HL-60/S4 (cell line): ENCODE results near the gene COIL.
"Not testable (repeated sequence)": the region's sequence is repeated elsewhere in the genome, so short reads cannot be mapped to it uniquely, and the experiment has no call there.

ENCODE experiments used
- in situ Hi-C: fragments of 300-500 bp; cut with MboI; formaldehyde crosslinking; loops from 2 replicates; pipeline ENCODE4 v1.14.3; 2022; ENCODE audit warnings: low sequenced_read_pairs

The COIL gene, protein sequence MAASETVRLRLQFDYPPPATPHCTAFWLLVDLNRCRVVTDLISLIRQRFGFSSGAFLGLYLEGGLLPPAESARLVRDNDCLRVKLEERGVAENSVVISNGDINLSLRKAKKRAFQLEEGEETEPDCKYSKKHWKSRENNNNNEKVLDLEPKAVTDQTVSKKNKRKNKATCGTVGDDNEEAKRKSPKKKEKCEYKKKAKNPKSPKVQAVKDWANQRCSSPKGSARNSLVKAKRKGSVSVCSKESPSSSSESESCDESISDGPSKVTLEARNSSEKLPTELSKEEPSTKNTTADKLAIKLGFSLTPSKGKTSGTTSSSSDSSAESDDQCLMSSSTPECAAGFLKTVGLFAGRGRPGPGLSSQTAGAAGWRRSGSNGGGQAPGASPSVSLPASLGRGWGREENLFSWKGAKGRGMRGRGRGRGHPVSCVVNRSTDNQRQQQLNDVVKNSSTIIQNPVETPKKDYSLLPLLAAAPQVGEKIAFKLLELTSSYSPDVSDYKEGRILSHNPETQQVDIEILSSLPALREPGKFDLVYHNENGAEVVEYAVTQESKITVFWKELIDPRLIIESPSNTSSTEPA

DNA sequence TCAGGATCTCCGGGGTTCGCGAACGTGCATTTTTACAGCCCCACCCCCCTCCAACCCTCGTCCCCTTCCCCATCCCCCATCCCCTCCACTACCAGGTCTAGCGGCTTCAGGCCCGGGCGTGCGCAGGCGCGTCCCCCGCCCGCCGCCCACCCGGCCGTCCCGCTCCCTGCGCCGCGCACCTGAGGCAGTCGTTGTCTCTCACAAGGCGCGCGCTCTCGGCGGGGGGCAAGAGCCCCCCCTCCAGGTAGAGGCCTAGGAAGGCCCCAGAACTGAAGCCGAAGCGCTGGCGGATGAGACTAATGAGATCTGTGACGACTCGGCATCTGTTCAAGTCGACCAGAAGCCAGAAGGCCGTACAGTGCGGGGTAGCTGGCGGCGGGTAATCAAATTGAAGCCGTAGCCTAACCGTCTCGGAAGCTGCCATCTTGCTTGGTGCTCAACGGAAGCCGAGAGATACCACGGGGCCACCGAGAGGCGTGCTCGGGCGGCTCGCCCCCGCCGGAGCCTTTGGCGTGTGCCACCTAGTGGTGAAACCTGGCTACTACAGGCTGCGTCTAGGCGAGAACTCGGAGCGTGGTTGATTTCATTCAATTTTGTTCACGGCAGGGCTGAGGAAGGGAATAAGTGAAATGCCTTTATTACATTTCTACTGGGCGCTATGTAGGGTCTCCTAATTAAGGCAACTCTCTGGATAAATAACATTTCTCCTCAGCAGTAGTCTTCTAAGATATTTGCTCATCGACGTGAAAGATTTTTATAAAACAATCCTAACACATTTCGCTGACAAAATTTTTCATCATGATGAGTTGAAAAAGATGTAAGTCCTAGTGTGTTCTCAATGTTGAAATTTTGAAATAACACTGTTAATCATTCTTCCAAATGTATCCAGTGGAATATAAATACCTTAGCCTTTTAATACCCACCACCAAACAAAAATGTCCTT lies at the start of gene COIL:
COIL (minus strand) TSS at position 455 of the 943 bp plus-strand sequence; CDS start at position 424, 31 bp downstream.
- in situ Hi-C loops, result no loop called here

DNA sequence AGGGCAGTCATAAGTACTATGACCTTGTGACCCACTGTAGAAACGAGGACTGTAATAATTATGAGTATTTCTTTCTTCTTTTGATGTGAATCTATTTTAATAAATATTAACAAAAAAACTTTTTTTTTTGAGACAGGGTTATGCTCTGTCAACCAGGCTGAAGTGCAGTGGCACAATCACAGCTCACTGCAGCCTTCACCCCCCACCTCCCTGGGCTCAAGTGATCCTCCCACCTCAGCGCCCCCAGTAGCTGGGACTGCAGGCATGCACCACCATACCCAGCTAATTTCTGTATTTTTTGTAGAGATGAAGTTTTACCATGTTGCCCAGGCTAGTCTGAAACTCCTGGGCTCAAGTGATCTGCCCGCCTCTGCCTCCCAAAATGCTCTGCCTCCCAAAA lies 49.6 kb upstream of the COIL start:
- in situ Hi-C loops, result no loop called here

DNA sequence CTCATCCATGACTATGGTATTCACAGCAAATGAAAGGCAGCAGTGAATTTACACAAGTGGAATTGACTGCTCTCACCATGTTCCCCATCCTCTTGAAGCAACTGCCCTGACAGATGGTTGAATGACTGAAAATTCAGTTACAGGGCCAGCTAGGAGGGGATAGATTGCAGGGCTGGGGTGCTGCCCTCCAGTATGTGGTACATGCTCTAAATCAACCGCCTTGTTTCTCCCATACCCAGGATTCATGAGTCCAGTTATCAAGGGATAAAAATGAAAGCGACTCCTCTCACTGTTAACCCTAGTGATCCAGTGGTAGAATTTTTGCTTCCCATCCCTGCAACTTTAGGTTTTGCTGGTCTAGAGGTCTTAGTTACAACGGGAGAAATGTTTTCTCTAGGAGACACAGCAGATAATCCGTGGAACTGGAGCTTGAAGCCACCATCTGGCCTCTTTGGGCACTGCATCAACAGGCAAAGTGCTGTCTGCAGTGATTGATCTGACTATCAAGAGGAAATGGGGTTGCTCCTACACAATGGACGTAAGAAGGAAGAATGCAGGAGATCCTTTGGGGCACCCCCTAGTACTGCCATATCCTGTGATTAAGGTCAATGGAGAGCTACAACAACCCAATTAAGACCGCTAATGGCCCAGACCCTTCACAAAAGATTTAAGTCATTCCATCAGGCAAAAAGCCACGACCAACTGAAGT lies 49.0 kb upstream of the COIL start:
- in situ Hi-C loops, result no loop called here

DNA sequence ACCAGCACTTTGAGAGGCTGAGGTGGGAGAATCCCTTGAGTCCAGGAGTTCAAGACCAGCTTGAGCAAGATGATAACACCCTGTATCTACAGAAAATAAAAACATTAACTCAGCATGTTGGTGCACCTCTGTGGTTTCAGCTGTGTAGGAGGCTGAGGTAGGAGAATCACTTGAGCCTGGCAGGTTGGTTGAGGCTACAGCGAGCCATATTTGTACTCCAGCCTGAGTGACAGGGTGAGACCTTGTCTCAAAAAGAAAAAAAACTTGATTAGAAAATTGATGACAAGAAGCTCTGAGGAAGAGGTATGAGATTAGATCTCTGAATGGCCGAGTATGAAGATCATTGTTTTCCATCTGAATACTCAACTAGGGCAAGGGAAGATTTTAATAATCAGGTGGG lies 48.1 kb upstream of the COIL start:
- in situ Hi-C loops, result no loop called here

DNA sequence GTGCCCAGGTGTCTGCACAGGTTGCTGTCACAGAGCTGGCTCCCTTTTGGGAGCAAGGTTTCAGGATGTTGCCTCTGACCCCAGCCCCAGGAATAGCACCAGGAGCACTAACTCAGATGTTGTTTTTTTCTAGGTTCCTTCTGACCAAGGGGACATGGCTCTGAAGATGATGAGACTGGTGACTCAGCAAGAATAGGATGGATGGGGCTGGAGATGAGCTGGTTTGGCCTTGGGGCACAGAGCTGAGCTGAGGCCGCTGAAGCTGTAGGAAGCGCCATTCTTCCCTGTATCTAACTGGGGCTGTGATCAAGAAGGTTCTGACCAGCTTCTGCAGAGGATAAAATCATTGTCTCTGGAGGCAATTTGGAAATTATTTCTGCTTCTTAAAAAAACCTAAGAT lies 45.2 kb upstream of the COIL start:
- in situ Hi-C loops, result no loop called here

DNA sequence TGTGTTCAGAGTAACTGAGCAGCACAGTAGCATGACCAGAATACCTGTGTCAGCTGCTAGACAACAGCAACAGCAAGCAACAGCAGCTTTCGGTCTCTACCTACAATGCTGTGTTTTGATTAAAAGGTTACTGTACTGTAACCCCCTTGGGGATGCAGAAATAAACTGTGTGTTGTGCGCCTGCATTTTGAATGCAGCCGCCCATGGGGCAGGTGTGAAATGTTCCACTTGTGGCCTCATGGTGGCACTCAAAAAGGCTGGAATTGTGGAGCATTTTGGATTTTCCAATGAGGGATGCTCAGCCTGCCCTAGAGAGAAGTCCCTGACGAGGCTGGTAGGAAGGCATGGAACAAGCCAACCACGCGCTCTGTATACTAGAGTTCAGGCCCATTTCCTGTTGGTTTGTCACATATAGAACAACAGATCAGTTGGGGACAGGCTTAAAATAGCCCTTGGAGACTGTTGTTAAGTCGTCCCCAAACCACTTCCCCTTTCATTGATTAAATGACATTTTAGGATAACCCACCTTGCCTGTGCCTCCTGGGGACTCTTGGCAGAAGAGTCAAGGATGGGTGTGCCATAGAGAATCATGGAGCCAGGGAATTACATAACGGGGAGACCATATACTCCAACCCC lies 44.2 kb upstream of the COIL start:
- in situ Hi-C loops, result no loop called here

DNA sequence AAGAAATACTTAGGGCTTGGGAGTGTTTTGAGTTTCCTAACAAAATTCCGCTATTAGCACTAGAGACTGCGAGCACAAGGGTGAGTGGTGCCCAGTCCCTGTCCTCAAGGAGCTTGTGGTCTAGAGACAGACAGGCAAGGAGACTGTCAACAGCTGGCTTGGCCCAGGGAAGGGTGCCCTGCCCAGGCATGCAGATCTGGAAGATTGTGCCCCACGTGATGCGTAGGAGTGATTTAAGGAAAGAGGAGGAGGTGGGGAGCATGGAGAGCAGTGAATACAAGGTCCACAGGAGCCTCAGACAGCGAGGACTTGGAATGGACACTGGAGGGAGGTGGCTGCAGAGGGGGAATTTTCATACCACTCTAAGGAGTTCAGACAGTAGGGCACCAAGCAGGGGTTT lies 42.1 kb upstream of the COIL start:
- in situ Hi-C loops, result no loop called here

DNA sequence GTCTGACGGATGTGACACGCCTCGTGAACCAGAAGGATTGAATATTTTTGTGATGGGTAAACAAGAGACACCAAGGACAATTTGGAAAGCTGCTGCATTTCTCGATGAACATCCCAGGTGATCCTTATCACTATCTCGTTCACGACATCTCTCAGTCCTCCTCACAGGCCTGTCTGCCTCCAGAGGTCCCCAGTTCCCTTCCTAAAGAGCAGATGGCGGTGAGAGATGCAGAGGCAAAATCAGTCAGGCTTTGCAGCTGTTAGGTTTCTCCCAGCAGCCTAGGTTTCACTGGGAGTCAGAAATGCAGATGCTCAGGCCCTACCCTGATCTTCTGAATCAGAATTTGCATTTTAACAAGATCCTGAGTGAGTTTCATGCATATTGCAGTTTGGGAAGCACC lies 40.7 kb upstream of the COIL start:
- in situ Hi-C loops, result no loop called here

DNA sequence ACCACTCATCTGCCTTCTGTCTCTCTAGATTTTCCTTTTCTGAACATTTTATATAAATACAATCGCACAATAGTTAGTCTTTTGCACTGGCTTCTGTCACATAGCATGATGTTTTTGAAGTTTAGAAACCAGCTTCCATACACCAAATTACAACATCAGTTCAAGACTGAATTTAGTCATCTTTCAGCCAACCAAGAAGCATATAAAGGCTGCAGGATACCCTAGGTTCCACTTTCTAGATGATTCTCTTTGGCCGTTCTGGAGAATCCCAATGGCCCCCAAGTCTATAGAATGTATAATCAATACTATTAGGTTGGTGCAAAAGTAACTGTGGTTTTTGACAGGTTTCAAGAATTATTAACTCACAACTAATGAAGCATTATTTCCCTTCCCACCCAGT lies 36.5 kb upstream of the COIL start:
- in situ Hi-C loops, result no loop called here

DNA sequence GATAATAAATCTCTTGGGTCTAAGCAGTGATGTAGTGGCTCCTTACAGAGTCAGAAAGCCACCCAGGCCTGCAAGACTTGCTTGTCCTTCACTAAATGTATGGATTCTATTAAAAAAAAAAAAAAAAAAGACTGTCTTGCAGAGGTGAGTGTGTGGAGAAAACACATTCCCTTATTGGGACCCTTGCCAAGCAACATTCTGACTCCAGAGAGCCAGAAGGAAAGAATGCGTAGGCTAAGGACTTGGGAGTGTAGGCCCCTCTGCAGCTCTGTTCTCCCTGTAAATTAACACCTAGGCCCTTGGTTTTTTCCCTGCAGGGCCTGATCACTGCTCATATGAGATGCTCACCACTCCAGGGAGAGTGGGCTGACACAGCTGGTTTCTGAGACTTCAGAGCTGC lies 34.9 kb upstream of the COIL start:
- in situ Hi-C loops, result no loop called here

DNA sequence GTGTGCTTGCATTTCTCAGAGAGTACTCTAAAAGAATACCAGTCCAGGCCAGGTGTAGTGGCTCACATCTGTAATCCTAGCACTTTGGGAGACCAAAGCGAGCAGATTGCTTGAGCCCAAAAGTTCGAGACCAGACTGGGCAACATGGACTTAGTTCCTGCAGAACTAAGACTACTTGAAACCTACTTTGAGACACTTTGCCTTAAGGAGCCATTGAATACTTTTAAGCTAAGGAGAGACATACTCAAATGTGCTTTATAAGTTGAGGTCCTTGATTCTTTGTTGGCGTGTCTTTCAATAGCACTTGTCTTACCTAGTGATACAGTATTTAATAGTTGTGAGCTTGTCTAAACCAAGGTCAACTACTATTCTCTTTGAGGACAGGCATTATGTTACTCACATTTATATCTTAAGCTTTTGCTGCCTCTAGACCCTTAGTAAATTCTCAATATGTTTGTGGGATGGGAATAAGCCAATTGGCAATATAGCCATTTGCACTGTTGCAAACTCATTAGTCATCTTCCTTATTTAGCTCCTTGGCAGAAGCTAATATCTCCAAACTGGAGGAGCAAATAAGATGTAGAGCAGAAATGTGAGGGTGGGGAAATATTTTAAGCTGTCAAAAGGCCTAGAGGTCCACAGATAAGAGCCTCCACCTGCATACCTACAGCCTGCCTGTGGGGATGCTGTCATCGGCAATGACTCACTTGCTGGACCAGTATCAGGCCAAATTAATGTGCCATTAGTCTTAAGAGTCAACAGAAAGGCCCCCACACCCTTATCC lies 33.4 kb upstream of the COIL start:
- in situ Hi-C loops, result no loop called here

DNA sequence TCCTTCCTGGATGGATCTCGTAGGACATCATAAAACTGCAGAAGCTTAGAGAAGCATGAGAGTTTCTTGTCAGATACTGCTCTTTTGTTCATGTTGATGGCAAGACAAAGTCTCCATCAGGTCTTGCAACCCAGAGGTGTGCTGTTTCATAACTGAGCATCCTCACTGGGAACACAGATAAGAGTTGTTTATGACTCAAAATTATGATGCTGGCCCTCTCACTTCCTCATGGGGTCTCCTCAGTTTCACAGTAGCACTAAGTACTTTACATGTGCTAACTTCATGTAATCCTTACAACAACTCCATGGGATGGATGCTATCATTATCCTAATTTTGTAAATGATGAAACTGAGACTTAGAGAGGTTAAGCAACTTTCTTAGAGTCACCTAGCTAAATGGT lies 31.5 kb upstream of the COIL start:
- in situ Hi-C loops, result no loop called here

DNA sequence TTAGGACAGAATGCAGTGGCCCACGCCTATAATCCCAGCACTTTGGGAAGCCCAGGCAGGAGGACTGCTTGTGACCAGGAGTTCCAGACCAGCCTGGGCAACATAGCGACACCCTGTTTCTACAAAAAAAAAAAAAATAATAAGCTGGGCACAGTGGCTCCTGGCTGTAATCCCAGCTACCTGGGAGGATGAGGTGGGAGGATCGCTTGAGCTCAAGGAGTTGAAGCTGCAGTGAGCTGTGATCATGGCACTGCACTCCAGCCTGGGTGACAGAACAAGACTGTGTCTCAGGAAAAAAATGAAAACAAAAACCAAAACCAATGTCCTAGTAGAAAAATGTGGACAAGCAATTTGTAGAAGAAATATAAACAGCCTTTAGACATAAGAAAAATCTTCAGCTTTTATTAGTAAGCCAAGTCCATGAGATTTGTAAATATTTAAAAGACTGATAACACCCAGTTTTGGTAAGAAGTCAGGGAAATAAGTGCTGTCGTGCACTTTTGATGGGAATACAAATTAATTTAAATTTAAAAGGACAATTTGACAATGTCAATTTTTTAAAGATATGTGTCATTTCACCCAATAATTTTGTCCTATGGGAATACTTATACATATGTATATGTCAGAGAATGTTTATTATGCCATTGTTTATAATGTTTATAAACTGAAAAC lies 28.2 kb upstream of the COIL start:
- in situ Hi-C loops, result no loop called here

DNA sequence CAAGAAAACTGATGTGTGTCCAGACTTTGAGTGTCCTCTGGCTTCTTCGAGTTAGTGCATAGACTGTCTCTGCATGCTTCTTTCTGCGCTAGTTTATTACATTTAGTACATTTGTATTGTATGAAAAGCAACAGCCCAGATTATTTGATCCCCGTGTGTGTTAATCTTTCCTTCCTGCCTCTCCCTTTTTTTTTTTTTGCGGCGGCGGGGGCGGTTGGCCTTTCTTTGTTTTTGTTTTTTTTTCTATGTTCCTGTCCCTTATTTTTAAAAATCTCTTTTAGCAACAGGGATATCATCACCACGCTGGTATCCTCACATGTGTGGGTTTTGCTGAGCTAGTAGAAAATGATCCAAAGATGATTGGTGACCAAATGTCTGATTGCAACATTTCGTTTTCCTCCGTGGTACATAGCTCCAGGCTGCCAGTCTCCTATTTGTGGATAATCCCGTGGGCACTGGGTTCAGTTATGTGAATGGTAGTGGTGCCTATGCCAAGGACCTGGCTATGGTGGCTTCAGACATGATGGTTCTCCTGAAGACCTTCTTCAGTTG lies 26.5 kb upstream of the COIL start:
- in situ Hi-C loops, result no loop called here

DNA sequence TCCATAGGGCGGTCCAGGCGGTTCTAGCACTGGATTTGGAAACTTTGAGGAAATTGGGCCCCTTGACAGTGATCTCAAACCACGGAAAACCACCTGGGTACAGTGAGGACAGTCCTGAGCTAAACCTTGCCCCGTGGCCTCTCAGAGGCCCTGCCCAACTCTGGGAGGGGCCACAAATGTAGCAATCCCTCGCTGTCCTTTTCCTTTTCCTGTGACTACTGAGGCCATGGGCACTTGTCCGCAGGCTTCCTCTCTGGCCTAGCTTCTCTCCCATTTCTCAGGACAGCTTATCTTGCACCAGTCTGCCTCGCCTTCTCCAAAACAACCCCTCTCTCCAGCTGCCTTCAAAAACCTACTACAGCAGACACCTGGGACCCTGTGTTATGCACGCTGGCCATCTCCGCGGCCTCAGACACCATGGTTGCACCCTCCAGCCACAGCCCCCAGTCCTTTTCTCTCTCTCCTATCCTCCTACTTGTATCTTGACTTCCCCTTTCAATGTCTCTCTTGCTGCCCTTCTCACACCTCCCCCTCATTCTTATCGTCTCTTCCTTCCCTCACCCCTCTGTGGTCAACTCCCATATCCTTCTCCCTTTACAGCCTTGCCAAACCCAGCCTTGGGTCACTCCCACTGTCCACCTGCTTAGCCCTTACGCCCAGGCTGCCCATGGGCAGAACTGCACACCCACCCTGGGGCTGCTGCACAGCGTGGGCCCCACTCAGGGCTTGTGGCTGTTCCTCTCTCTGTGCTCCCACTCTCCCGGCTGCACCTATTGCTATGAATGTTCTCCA lies 24.7 kb upstream of the COIL start:
- in situ Hi-C loops, result no loop called here

DNA sequence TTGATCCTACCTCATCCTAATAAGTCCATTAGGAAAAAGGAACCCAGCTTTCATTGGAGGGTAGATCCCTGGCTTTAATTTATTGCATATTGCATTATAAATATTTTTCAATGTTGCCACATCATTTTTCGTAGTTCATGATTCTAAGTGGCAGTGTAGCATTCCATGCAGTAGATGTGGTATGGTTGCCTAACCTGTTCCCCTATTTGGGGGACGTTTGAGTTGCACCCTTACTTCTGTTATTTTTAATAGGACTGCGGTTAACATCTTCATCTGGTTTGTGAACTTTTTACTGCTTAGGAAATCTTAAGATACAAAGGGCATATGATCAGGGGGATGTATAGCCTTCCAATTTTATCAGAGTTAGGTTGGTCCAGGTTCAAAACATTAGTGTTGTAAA lies 22.5 kb upstream of the COIL start:
- in situ Hi-C loops, result no loop called here

DNA sequence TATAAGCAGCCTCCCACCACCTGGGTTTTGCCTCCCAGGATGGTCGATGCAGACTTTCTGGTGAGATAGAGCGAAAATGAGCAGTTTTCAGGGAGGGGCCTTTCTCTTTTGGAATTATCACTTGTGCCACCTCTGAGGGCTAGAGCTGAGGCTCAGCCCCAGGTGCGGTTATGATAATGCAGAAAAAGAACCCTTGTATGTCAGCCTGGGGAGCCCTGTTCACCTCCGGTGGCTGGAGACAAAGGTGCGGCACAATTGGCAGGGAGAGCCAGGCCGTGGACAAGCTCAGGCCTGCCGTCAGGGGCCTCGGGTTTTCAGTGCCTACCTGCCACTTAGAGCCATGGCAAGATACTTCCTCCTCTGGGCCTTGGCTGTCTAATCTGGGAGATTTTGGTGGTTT lies 21.5 kb upstream of the COIL start:
- in situ Hi-C loops, result no loop called here

DNA sequence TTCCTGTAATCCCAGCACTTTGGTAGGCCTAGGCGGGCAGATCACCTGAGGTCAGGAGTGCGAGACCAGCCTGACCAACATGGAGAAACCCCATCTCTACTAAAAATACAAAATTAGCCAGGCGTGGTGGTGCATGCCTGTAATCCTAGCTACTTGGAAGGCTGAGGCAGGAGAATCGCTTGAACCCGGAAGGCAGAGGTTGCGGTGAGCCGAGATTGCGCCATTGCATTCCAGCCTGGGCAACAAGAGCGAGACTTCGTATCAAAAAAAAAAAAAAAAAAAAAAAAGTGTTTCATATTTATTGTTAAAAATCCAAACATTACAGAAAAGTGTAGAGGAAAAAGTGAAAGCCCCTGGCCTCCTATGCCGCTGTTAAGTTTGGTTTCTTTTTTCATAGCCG lies 19.7 kb upstream of the COIL start:
- in situ Hi-C loops, result not testable (repeated sequence)
